OCI-LY3 (cell line): ENCODE data around the gene SAPCD1.

ENCODE experiments used
- H2AFZ ChIP-seq: fragments of 200-600, 300-600 bp; shearing (Covaris generic); 2 replicates; pipeline ENCODE4 v1.6.0; 2014; ENCODE audit warnings: antibody characterized with exemption, low read depth, low read length
- H3K27ac ChIP-seq: fragments of 200-600, 300-600 bp; sonication (generic); 2 replicates; pipeline ENCODE4 v1.5.1; 2014; ENCODE audit warnings: mild to moderate bottlenecking, low read length, moderate library complexity, mixed read lengths
- H3K27me3 ChIP-seq: fragments of 200-600, 300-600 bp; sonication (generic); 2 replicates; pipeline ENCODE4 v1.6.1; 2014; ENCODE audit warnings: low read depth, low read length, mixed read lengths
- H3K36me3 ChIP-seq: fragments of 200-600, 300-600 bp; sonication (generic); replicated peaks from 2 replicates; pipeline ENCODE3; 2014; ENCODE audit warnings: low read depth, low read length, mixed read lengths
- H3K4me1 ChIP-seq: fragments of 300-600, 200-600 bp; sonication (generic); 2 replicates; pipeline ENCODE4 v1.6.1; 2014; ENCODE audit warnings: low read length, mixed read lengths
- H3K4me2 ChIP-seq: fragments of 200-600, 300-600 bp; sonication (generic); 2 replicates; pipeline ENCODE4 v1.6.1; 2014; ENCODE audit warnings: low read length, mixed read lengths
- H3K4me3 ChIP-seq: fragments of 300-600, 200-600 bp; sonication (generic); 2 replicates; pipeline ENCODE4 v1.5.1; 2014; ENCODE audit warnings: antibody characterized with exemption, mild to moderate bottlenecking, low read length, moderate library complexity
- H3K79me2 ChIP-seq: fragments of 300-600, 200-600 bp; shearing (Covaris generic); 2 replicates; pipeline ENCODE4 v1.6.1; 2014; ENCODE audit warnings: mild to moderate bottlenecking, low read length, mixed read lengths
- H3K9ac ChIP-seq: fragments of 300-600, 200-600 bp; shearing (Covaris generic); 2 replicates; pipeline ENCODE4 v1.6.0; 2014; ENCODE audit warnings: mild to moderate bottlenecking, low read length, moderate library complexity
- H3K9me3 ChIP-seq: fragments of 200-600, 300-600 bp; shearing (Covaris generic); 2 replicates; pipeline ENCODE4 v1.6.1; 2014; ENCODE audit warnings: low read length, mixed read lengths; ENCODE audit not compliant: insufficient read depth
- H4K20me1 ChIP-seq: fragments of 200-600, 300-600 bp; sonication (generic); 2 replicates; pipeline ENCODE4 v1.6.1; 2016; ENCODE audit warnings: low read length, mixed read lengths; ENCODE audit not compliant: insufficient read depth
- EZH2phosphoT487 ChIP-seq: fragments of 200-600 bp; shearing (Covaris generic); IDR thresholded peaks from 2 replicates; pipeline ENCODE4 v1.6.1; 2018; ENCODE audit warnings: antibody characterized with exemption, mixed run types, low read depth
- TF ChIP-seq, protein P1 (sequence below): fragments of 200-600, 300-600 bp; sonication (generic); IDR thresholded peaks from 2 replicates; pipeline ENCODE4 v1.5.1; 2014; ENCODE audit warnings: antibody characterized with exemption, low read length, low read depth

Gene SAPCD1

DNA sequence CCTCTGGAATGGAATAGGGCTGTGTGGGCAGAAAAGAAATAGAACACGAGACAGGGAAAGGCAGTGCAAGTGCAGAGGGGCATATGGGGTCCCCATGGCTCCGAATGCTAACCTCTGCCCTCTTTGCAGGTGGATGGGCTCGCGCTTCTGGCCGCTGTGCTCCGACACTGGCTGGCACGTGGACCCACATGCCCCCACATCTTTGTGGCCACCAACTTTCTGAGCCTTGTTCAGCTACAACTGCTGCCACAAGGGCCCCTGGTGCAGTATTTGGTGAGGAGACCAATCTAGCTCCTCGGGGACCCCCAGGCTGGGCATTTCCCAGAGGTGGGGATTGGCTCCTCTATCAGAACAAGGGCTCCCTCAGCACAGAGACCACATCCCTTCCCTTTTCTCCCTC lies 1.1 kb upstream of the SAPCD1 start:
- no peaks in the 10 kb centered on the region for H3K79me2 ChIP-seq
- no peak overlapping the region for H3K4me2 ChIP-seq
- no peak overlapping the region for H2AFZ ChIP-seq
- H3K9me3 ChIP-seq, result no peaks in the 10 kb centered on the region
- no peak overlapping the region for H3K9ac ChIP-seq
- H4K20me1 ChIP-seq, result no peaks in the 10 kb centered on the region
- H3K27me3 ChIP-seq, result no peaks in the 10 kb centered on the region
- H3K4me1 ChIP-seq, result no peaks in the 10 kb centered on the region
- TF ChIP-seq EZH2phosphoT487, result no peak
- TF ChIP-seq, protein P1, sequence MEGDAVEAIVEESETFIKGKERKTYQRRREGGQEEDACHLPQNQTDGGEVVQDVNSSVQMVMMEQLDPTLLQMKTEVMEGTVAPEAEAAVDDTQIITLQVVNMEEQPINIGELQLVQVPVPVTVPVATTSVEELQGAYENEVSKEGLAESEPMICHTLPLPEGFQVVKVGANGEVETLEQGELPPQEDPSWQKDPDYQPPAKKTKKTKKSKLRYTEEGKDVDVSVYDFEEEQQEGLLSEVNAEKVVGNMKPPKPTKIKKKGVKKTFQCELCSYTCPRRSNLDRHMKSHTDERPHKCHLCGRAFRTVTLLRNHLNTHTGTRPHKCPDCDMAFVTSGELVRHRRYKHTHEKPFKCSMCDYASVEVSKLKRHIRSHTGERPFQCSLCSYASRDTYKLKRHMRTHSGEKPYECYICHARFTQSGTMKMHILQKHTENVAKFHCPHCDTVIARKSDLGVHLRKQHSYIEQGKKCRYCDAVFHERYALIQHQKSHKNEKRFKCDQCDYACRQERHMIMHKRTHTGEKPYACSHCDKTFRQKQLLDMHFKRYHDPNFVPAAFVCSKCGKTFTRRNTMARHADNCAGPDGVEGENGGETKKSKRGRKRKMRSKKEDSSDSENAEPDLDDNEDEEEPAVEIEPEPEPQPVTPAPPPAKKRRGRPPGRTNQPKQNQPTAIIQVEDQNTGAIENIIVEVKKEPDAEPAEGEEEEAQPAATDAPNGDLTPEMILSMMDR, result no peak
- H3K4me3 ChIP-seq, result no peak overlapping the region
- peaks cover 4% of the 10 kb centered on the region for H3K36me3 ChIP-seq
- no peak overlapping the region for H3K27ac ChIP-seq

- no peak overlapping the region for H3K4me2 ChIP-seq
Measured at GRCh38 chr6:31762878-31763618, 592 bp downstream of the SAPCD1 start.

DNA sequence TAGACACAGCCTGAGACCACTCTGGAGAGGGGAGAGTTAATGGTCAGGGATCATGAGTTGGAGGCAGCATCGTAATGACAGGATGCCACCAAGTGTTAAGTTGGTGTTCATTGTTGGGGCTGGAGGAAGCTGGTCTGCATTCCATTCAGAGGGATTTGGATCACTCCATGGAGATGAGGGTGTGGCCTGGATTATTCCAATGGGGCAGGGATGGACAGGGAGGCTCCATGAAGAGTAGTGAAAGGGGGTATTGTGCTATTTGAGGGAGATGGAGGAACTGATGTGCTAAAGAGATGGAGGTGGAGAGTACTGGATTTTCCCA lies 1.1 kb downstream of the SAPCD1 start:
- no peak for TF ChIP-seq EZH2phosphoT487
- TF ChIP-seq, protein P1, result no peak
- Histone ChIP-seq H3K4me1 (no peaks in the 10 kb centered on the region), H3K79me2 (no peaks in the 10 kb centered on the region), H2AFZ (no peak overlapping the region), H3K27me3 (no peaks in the 10 kb centered on the region), H3K4me3 (no peak overlapping the region), H3K4me2 (no peak overlapping the region), H3K9me3 (no peaks in the 10 kb centered on the region), H3K36me3 (peaks cover 4% of the 10 kb centered on the region), H3K9ac (no peak overlapping the region), H3K27ac (no peak overlapping the region), H4K20me1 (no peaks in the 10 kb centered on the region)

More at GRCh38 chr6:31762878-31763618, 592 bp downstream of the SAPCD1 start:
- Histone ChIP-seq H2AFZ (no peak overlapping the region), H3K27ac (no peak overlapping the region), H3K4me1 (no peaks in the 10 kb centered on the region), H3K27me3 (no peaks in the 10 kb centered on the region), H3K79me2 (no peaks in the 10 kb centered on the region), H3K4me3 (no peak overlapping the region), H4K20me1 (no peaks in the 10 kb centered on the region), H3K9me3 (no peaks in the 10 kb centered on the region), H3K9ac (no peak overlapping the region), H3K36me3 (peaks cover 4% of the 10 kb centered on the region)
- TF ChIP-seq, protein P1, result no peak
- TF ChIP-seq EZH2phosphoT487, result no peak

- H3K27me3 ChIP-seq, result no peaks in the 10 kb centered on the region
- H3K4me2 ChIP-seq, result no peak overlapping the region
Measured at GRCh38 chr6:31764198-31764597, 1.7 kb downstream of the SAPCD1 start.

More at GRCh38 chr6:31764198-31764597, 1.7 kb downstream of the SAPCD1 start:
- no peak overlapping the region for H3K4me3 ChIP-seq
- no peak overlapping the region for H3K9ac ChIP-seq
- peaks cover 4% of the 10 kb centered on the region for H3K36me3 ChIP-seq
- H3K79me2 ChIP-seq, result no peaks in the 10 kb centered on the region
- H3K4me1 ChIP-seq, result no peaks in the 10 kb centered on the region
- no peak overlapping the region for H2AFZ ChIP-seq
- no peak overlapping the region for H3K27ac ChIP-seq
- TF ChIP-seq EZH2phosphoT487, result no peak
- TF ChIP-seq, protein P1, result no peak
- H3K9me3 ChIP-seq, result no peaks in the 10 kb centered on the region
- no peaks in the 10 kb centered on the region for H4K20me1 ChIP-seq
